LHCN-M2 (cell line): ENCODE measurements around the gene EGFL8. TPM values are rescaled to one million over a fixed set of nuclear protein-coding genes. Genes with fewer than 3 reads are reported as not detected.

ENCODE experiments used
- DNase-seq: peaks from one replicate; pipeline ENCODE4 v3.0.0-alpha.2; 2012; ENCODE audit warnings: low read depth
- total RNA-seq: library from RNA; depleted of rRNA; stranded (reverse); fragments of >200 nt; gene quantifications from 2 replicates; pipeline ENCODE4 v1.2.3, GENCODE V29; 2014

EGFL8 gene
- total RNA-seq, 1 experiment from 2014 or later, result 2.4 TPM

DNA sequence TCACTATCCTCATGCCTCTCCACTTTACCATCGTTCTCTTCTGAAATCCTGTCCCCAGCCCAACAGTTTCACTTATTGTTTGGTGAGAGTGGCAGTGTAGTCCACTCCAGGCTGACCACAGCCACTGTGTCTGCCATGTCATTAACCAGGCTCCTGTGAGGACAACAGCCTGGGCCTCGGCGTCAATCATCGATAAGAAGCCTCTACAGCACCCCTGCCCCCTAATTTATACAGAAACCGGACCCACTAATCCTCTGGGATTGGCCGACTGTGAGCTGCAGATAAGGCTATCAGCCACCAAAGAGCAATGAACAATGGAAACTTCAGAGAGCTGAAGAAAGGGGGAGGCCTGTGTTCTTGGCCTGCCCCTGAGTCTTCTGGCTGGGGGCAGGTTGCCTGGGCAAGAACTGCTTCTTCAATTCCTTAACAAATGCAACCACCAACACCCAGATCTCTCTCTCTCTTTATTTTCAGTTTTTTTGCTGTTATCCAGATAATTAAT is 3.4 kb downstream of the EGFL8 start:
- DNase-seq, result no peak

DNA sequence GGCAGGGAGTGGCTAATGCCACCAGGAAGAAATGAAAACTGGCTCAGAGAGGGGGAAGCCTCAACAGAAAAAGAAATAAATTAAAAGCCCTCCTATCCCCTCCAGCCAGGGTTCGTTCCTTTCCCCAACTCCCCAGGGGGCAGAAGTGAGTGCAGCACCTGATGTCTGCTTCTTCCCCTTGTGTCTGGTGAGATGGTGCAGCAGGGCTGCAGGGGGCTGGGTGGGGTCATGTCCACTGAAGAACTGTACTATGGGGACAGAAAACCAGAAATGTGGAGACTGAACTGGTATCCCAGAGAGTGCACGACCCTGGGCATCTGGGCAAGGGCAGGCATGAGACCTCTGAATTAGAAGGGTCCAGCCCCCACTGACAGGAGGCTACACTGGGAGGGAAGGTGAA is 4.0 kb downstream of the EGFL8 start:
- DNase-seq, result no peak

DNA sequence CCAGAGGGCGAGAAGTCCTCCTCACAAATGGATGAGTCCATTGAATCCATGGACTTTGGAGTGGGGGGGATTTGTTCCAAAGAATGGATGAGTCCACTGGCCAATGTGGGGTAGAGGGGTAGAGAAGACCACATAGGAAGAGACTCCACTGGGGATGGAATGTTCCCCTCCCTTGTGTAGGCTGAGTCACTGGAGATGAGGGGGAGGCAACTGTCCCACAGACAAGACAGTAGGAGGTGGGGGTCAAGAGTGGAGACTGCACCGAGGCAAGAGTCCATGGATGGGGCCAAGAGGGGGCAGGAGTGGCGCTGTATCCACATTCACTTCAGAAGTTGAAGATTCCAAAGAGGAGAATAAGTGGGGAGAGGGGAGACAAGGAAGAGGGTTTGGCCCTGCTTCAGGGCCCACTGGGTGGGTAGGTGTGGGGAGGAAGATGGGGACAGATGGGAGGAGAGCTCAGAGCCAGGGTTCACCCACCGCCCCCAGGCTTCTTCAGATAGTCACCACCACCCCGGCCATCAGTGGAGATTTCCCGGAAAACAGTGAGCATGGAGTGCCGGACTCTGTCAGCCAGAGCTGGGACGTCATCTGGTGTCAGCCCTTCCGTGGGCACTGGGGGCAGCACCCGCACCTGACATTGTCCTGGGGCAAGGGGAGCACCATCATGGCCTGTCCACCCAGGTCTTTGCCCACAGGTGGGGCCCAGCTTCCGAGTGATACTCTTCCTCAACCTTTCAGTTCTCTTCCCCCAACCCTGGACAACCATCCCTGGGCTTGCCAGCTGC is 4.6 kb downstream of the EGFL8 start:
- peak; percentile 18 for DNase-seq

DNA sequence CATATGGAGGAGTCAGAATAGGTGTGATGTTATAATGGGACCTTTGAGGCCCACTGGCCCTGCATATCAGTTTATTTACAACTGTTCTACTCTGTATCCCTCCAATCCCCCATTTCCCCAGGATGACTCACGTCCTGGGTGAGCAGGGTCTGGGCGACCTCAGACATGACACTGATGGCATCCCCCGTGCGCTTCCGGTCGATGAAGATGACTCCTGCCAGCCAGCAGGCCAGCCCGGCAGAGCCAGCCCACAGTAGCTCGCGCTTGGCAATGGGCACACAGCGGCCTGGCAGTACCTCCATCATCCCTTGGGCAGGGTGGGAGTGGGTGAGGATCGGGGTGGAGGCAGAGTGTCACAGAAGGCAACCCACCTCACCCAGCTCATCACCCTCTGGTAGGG is 5.9 kb downstream of the EGFL8 start:
- no peak for DNase-seq

DNA sequence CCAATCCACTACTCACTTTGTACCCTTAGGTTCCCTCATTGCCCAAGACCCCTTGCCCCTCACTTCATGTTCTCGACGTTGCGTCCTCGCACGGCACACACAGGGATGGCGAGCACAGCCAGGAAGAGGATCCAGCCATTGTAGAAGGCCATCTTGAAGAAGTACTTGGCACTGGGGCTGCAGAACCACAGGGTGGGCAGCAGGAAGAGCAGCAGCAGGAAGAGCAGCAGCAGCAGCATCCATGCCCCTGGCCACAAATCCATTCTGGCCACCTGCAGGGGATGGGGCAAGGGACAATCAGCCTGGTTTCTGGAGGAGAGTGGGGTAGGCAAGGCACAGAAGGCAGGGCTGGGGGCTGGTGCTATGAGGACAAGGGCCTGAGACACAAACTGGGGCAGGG is 6.8 kb downstream of the EGFL8 start:
- no peak for DNase-seq

DNA sequence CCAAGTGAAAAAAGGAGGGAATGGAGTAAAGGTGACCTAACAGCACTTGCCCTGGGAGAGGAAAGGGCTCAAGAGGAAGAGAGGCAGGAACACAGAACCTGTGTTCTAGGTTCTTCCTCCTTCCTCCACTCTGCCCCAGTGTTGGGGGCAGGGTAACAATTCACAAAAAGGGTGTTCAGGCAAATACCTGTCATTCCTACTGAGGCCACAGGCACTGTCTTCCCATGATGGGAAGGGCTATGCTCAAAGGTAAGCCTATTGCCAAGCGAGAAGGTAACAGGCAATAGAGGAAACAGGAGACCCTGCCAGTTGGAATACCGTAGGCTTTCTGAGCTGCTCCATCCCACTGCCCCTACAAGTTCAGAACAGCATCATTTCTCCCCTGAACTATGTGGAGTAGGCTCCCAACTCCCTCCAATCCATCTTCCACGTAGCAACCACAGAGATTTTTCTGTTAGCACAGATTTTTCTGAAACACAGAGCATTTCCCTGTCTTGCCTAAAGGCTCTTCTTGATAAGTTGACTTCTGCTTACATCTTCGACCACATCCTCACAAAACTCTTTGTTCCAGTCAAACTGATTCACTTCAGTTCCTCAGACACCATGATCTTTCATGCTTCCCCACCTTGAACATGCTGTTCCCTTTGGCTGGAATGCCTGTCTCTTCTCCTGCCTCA is 8.8 kb downstream of the EGFL8 start:
- no peak for DNase-seq

DNA sequence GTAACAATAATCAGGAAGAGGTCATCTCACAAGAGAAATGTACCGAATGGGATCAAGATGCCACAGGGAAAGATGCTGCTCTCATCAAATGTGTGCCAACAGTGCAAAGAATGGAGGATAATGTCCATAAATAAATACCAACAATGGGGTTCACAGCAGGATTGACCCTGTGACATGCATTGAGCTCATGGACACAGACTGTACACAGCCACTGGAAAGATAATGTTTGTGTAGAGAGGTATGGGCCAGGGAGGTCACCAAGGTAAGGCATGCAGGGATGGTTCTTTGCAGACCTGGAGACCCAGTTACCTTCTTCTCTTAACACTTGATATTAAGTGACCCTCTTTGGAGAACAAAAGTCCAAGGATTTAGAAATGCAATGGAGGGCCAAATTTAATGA is 10.0 kb downstream of the EGFL8 start:
- no peak for DNase-seq

DNA sequence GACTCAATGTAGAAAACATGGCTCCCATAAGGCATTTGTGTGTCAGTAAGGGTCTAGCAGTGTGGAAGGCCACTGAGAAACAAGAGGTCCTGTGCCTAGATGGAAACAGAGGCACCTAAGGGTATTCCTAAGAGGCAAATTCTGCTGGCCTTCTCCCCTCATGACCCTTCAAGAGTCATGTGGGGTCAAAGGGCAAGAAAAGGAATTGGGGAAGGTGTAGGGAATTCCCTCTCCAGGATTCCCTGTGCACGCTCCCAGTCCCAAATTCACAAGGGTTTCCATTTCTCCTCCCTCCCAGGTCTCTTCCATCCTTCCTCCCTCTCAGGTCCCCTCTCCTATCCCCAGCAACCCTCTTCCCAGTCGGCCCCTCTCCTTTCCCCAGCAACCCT is 10.9 kb downstream of the EGFL8 start:
- no peak for DNase-seq

DNA sequence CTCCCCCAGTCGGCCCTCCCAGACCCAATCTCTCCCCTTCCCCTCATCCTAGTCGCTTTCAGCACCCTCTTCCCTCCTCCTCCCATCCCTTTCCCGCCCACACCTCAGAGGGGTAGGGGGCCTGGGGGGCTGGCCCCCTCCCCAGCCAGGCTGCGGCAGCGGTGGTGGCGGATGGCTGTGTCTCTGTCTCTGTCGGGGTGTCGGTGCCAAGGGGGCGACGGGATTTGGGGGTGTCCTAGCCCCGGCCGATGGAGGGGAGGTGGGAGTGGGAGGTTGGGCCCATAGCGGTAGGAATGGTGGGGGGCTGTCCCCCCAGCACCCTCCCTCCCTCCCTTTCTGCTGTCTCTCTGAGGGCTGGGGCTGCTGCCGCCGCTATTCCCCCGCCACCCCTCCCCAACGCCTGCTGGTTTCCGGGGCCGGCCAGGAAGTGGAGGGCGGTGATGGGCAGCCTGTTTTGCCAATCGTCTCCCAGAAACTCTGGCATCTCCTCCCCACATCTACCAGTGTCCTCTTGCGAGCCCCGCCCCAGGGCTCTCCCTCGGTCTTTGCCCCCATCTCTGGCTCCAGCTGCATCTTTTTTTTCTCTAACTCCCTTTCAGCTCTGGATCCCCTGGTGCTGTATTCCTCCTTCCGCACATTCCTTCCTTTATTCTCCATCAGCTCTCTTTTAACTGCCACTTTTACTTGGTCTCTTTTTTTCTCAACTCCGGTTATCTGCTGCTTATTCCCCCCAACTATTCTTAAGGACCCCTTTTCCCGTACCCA is 11.5 kb downstream of the EGFL8 start, which contains the start of gene AGPAT1:
TSS of gene AGPAT1 (minus strand) at position 374 of the 765 bp plus-strand sequence. CDS start 4,588 bp downstream, outside the sequence.
- peak; percentile 94 for DNase-seq

DNA sequence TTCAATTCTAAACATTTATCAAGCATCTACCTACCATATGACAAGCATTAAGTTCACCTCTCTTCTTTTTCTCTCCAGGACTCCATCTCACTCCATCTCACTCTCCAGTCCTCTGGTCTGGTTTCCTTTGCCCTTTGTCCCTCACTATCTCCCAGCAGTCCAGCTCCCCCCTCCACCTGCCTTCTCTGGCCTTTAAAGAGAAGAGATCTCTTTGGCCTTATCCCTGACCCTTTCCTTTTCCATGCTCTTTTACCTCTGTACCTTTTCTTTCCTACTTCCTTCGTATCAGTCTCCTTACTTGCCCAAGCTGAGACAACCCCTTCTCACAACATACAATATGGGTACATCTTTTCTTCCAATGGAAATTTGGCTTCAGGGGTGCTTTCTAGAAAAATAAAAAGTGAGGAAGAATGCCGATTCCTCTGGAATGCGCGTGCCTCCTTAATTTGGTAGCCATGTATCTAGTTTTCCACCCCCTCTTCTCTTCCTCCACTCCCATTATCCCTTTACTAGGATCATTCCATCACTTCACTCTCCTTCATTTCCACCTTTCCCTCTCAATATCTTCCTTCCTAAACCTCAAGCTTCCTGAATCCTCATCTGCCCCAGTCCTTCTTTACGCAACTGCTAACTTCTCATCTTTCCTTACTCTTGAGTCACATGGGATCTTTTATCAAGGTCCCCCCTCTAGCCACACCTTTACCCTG is 12.2 kb downstream of the EGFL8 start:
- peak; percentile 70 for DNase-seq

DNA sequence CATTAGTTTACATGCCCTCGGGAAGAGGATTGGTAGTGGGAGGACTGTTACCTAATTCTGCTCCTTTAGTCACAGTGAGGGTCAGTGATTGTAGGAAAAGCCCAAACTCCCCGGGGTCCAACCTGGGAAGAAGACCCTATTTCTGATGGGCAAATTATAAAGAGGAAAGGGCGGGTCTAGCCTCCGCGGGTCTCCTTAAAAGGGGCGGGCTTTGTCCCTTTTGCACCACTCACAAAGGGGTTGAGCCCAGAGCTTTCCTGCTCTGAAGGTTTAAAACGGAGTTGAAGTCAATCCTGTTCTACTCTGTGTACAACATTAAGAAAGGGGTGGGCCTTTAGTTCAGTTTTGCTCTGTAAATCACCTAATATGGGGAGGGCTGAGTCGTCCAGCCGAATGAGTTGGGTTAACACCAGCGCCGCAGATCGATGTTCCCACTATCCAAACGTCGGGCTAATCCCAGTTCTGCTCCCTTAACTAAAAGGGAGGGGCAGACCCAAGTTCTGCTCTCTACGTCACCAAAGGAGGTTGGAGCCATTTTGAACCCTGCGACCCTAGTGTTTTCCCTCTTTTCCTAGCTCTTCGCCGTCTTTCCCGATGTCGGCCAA is 12.9 kb downstream of the EGFL8 start:
- no peak for DNase-seq

DNA sequence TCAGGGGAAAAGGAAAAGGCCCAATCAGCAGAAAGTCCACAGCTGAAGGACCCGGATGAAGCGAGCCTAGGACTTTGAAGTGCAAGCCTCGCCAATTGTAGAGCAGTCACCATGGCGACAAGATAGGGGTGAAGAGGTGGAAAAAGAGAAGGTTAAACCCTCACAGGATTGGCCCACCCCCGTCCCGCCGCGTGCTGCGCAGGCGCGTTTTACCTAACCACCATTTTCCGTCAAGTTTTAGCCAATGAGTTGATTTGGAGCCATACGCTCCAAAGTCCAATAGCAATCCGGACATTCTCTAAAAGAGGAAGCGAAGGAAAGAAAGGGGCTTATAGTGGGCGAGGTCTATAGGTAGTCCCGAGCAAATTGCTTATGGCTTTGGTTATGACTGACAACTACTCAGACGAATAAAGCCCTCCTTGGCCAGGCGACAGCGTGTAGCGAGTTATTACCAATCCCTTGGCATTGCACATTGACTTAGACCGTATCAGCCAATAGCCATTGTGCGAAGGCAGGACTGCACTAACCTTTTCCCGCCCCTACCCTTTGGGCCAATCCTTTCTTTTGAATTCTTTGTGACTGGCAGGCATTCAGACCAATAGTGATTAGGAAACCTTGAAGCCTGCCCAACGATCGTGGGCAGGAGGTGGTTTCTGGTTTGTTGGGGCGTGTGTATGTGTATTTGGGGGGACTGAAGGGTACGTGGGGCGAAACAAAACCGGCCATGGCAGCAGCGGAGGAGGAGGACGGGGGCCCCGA is 13.6 kb downstream of the EGFL8 start, which contains the start of gene RNF5:
TSS of gene RNF5 (plus strand) at position 618 of the 759 bp plus-strand sequence. CDS start at position 725, 107 bp downstream.
- DNase-seq, result peak; percentile 100

DNA sequence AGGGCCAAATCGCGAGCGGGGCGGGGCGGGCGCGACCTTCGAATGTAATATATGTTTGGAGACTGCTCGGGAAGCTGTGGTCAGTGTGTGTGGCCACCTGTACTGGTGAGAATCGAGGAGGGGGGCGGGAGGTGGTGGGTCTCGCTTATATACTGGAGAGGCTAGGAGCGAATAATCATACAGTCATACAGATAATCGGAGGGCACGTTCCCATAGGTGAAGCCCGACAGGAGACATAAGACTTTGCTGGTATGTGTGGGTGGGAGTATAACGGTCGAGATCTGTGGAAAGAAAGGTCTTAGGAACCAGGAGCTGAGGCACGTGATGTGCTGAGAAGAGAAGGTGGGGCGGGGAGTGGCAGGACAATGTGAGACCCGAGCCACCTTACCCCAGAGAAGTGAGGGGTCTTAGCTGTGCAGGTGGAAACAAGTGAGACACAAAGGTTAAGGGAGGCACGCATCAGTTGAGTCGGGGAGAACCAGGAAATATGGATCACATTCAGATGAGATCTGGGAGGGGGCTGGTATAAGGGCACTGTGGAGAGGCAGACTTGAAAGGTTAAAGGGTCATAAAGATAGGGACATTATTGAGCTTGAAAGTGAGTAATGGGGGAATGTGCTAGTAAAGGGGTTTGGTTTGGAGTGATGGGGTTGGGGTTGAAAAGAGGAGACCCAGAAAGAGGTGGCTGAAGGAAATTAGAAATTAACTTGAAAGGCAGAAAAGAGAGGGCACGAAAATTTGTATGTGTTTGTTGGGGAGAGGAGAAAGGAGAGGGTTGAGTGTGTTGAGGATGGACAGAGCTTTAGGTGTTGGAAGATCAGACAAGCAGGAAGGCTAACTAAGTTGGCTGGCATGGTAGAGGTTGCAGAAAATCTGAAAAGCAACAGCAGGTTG is 14.4 kb downstream of the EGFL8 start:
- no peak for DNase-seq

DNA sequence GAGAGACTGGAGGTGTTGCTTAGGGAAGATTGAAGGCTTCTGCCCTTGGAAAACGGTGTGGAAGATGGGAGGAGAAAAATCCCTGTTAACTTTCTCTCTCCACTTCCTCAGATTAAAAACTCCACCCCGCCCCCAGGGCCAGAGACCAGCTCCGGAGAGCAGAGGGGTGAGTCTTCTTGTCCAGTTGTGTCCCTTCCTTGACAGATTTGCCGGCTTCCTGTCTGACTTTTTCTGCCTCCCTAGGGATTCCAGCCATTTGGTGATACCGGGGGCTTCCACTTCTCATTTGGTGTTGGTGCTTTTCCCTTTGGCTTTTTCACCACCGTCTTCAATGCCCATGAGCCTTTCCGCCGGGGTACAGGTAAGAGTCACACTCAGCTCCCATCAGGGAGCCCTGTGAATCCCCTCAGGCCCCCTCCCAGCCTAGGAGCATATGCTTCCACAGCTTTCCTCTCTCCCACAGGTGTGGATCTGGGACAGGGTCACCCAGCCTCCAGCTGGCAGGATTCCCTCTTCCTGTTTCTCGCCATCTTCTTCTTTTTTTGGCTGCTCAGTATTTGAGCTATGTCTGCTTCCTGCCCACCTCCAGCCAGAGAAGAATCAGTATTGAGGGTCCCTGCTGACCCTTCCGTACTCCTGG is 15.5 kb downstream of the EGFL8 start:
- DNase-seq, result no peak

DNA sequence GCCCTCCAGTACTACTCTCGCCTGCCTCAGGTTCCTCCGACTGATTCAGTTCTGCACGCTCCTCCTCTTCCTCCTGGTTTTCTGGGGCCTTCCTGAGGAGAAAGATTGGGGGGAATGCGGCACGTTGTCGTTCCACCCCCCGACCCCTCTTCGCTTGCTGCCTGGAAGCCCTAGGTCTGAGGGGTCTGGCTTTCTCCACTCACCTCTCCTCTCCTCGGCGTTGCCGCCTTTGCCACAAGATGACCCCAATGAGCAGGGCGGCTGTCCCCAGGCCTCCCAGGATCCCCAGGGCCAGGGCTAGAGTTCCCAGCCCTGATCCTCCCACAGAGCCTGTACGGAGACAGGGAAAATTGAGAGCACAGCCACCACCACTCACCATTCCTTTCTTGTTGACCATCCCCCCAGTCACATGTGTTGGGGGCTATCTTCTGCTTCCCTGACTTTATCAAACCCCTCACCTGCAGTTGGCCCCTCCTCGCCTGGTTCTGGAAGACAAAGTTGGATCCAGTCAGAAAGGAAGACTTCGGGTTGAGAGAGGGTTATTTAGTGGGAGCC is 16.8 kb downstream of the EGFL8 start:
- DNase-seq, result no peak

DNA sequence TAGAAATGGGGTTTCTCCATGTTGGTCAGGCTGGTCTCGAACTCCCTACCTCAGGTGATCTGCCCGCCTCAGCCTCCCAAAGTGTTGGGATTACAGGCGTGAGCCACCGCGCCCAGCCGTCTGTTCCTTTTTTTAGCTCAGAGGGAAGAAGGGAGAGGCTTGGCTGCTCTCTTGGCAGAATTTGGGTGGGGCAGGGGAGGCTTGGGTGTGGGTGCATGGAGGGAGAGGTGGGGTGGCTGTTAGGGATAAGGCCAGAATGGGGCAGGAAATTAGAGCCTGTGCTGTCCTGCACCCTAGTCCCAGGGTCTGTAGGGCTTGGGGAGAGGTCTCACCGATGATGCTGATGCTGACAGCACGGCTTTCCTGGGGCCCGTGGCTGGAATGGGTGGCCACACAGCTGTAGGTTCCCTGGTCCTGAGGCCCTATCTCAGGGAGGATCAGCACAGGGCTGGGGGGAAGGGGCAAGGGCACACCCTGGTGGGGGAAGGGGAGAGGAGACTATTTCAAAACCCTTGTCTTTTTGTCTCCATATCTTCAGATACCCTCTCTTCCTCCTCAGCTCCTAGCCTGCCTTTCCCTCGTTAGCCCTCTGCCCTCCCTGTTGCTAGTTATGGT is 17.6 kb downstream of the EGFL8 start:
- no peak for DNase-seq

DNA sequence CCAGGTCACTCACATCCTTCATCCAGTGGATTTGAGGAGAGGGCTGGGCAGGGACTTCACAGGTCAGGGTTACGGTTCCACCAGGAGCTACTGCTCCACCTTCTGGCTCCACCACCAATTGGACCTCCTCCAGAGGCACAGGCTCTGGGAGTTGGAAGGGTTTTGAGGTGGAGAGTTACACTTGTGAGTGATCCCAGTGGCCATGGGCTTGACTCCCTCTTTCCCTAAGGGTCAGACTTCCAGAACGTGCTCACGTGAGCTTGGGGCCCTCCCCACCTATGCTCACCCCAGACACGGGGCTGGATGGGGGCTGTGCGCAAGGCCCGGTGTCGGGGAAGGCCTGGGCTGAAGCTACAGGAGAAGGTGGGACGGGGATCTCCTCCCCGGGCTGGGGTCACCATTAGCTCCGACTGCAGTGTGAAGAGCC is 18.2 kb downstream of the EGFL8 start:
- DNase-seq, result no peak

DNA sequence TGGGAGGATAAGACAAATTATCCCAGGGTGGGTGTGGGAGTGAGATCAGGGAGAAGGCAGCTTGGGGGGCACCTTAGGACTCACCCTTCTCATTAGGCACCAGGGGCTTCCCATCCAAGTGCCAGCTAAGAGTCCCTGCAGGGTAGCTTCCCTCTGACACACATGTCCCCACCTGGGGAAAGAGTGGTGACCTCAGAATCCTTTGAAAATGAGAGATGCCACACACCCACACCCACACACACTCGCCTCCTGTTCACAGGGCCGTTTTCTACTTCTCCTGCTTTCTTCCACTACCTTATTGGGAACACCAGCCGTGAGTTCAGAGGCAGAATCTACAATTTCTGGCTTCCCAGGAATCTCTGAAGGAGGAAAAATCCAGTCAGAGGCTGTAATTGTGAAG is 18.6 kb downstream of the EGFL8 start:
- no peak for DNase-seq
